Upper lobe of left lung (tissue), 4 donors: Measurements from ENCODE around the gene SLC18A3.

Source experiments
- POLR2A ChIP-seq, 4 donors: fragments of 450-650 bp; IDR thresholded peaks; one replicate each; pipeline ENCODE4 v1.5.1; 2016 to 2017; ENCODE audit warnings: antibody characterized with exemption in 4 of 4, mild to moderate bottlenecking in 2 of 4
- TF ChIP-seq, protein P1 (sequence below), 6 experiments: fragments of 450-650 bp in 4 of 6; fragments of 200-600 bp in 2 of 6; sonication (generic) in 2 of 6; IDR thresholded peaks; one replicate each; pipeline ENCODE4 v1.5.1; 2016 to 2019; ENCODE audit warnings: antibody characterized with exemption in 6 of 6

DNA sequence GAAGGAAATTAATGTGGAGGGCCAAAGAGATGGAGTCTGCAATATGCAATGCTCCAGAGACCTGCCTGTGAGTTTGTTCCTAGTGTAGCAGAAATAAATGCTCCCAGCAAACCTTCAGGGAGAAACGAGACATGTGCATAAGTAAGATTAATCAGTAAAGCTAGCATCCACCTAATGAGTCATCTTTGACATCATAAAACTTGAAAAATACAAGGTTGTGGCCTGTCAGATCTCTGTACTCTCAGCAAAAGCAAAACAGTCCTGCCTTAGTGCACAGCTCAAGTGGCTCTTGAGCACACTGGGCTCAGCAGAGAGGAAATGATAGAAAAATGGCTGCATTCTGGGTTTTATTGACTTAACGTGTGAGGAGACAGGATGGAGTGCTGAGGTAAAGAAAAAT lies 38.7 kb upstream of the SLC18A3 start:
- TF ChIP-seq, protein P1, sequence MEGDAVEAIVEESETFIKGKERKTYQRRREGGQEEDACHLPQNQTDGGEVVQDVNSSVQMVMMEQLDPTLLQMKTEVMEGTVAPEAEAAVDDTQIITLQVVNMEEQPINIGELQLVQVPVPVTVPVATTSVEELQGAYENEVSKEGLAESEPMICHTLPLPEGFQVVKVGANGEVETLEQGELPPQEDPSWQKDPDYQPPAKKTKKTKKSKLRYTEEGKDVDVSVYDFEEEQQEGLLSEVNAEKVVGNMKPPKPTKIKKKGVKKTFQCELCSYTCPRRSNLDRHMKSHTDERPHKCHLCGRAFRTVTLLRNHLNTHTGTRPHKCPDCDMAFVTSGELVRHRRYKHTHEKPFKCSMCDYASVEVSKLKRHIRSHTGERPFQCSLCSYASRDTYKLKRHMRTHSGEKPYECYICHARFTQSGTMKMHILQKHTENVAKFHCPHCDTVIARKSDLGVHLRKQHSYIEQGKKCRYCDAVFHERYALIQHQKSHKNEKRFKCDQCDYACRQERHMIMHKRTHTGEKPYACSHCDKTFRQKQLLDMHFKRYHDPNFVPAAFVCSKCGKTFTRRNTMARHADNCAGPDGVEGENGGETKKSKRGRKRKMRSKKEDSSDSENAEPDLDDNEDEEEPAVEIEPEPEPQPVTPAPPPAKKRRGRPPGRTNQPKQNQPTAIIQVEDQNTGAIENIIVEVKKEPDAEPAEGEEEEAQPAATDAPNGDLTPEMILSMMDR (IDR thresholded peaks at IDR 0.05) = no peak
- TF ChIP-seq POLR2A (IDR thresholded peaks at IDR 0.05) = no peak
